HCT116 (cell line): ENCODE data around the gene APOL6.

Source experiments
- ATF3 ChIP-seq: IDR thresholded peaks from 2 replicates; pipeline ENCODE4 v1.6.1; 2012
- CTCF ChIP-seq, 3 experiments: fragments of 200-600 bp in 1 of 3; sonication (generic) in 1 of 3; IDR thresholded peaks in 2 of 3; conservative IDR thresholded peaks in 1 of 3; 2 replicates each; pipeline ENCODE4 v1.5.1; 2012 to 2017; ENCODE audit warnings: low read depth in 2 of 3, low read length in 2 of 3, antibody characterized with exemption in 1 of 3, borderline replicate concordance in 1 of 3, control low read depth in 1 of 3, mild to moderate bottlenecking in 1 of 3, mixed read lengths in 1 of 3, mixed run types in 1 of 3, moderate library complexity in 1 of 3; ENCODE audit not compliant: insufficient read depth in 1 of 3
- MAX ChIP-seq: IDR thresholded peaks from 2 replicates; pipeline ENCODE4 v1.6.1; 2012
- POLR2A ChIP-seq: IDR thresholded peaks from 2 replicates; pipeline ENCODE4 v1.7.0; 2011; ENCODE audit warnings: borderline replicate concordance; ENCODE audit not compliant: insufficient read depth, insufficient read length; ENCODE audit errors: extremely low read depth
- POLR2AphosphoS5 ChIP-seq: IDR thresholded peaks from 2 replicates; pipeline ENCODE4 v1.6.1; 2011; ENCODE audit warnings: mild to moderate bottlenecking, low read depth, low read length, moderate library complexity

GRCh38 chr22:35638001-35638400 is 10.2 kb upstream of the APOL6 start:
- TF ChIP-seq MAX (no peak), POLR2AphosphoS5 (no peak), CTCF (IDR thresholded peaks at IDR 0.05 in 2 of 3, conservative IDR thresholded peaks at IDR 0.05 in 1 of 3; ENCODE audit: borderline replicate concordance in 1 of 3, insufficient read depth in 1 of 3, low read depth in 2 of 3, low read length in 2 of 3) (no peak), ATF3 (no peak), POLR2A (no peak)
